Mucosa of rectum (tissue), 2 donors: ENCODE data around the gene TCL1B.
"Not testable (repeated sequence)": the region's sequence is repeated elsewhere in the genome, so short reads cannot be mapped to it uniquely, and the experiment has no call there.

Source experiments
- H3K27ac ChIP-seq, 2 donors: one replicate each; pipeline ENCODE4 v1.7.0; 2013; ENCODE audit warnings: inconsistent platforms in 2 of 2, low read depth in 2 of 2, low read length in 2 of 2
- H3K27me3 ChIP-seq, 2 donors: one replicate each; pipeline ENCODE4 v1.7.0; 2013; ENCODE audit warnings: low read length in 2 of 2; ENCODE audit not compliant: control insufficient read depth in 2 of 2, insufficient read depth in 2 of 2
- H3K36me3 ChIP-seq, 2 donors: one replicate each; pipeline ENCODE4 v1.7.0; 2013; ENCODE audit warnings: low read length in 2 of 2; ENCODE audit not compliant: control insufficient read depth in 2 of 2, insufficient read depth in 2 of 2
- H3K4me1 ChIP-seq, 2 donors: one replicate each; pipeline ENCODE4 v1.7.0; 2013; ENCODE audit warnings: low read length in 2 of 2, mild to moderate bottlenecking in 1 of 2; ENCODE audit not compliant: control insufficient read depth in 2 of 2, insufficient read depth in 2 of 2
- H3K4me3 ChIP-seq, 2 donors: one replicate each; pipeline ENCODE4 v1.7.0; 2013; ENCODE audit warnings: low read length in 2 of 2
- H3K9ac ChIP-seq, 2 donors: one replicate each; pipeline ENCODE4 v1.7.0; 2013; ENCODE audit warnings: low read length in 2 of 2, low read depth in 1 of 2, mild to moderate bottlenecking in 1 of 2
- H3K9me3 ChIP-seq, 2 donors: one replicate each; pipeline ENCODE4 v1.7.0; 2013; ENCODE audit warnings: low read length in 2 of 2; ENCODE audit not compliant: control insufficient read depth in 2 of 2
- donor health status: healthy.
- donor health status: Normal muscosa, but diverticular disease.

The TCL1B gene

GRCh38 chr14:95665530-95665929 is 20.7 kb upstream of the TCL1B start:
- not testable (repeated sequence) for H3K9me3 ChIP-seq, H3K9ac ChIP-seq, H3K27ac ChIP-seq, H3K4me1 ChIP-seq, H3K4me3 ChIP-seq, H3K36me3 ChIP-seq, H3K27me3 ChIP-seq

GRCh38 chr14:95666450-95666849 is 19.8 kb upstream of the TCL1B start:
- Histone ChIP-seq H3K9me3 (no peaks in the 10 kb centered on the region), H3K36me3 (no peaks in the 10 kb centered on the region), H3K9ac (no peak overlapping the region), H3K27ac (no peak overlapping the region), H3K27me3 (peaks cover 0 to 2% of the 10 kb centered on the region in 2 donors), H3K4me1 (no peaks in the 10 kb centered on the region), H3K4me3 (no peak overlapping the region)

- no peaks in the 10 kb centered on the region for H3K36me3 ChIP-seq
- no peaks in the 10 kb centered on the region for H3K4me1 ChIP-seq
- H3K9ac ChIP-seq = no peak overlapping the region
- H3K27ac ChIP-seq = no peak overlapping the region
- H3K9me3 ChIP-seq = no peaks in the 10 kb centered on the region
- H3K4me3 ChIP-seq = no peak overlapping the region
- peaks cover 0 to 2% of the 10 kb centered on the region in 2 donors for H3K27me3 ChIP-seq
Measured at GRCh38 chr14:95667249-95667693, 19.0 kb upstream of the TCL1B start.

- Histone ChIP-seq H3K9me3 (no peaks in the 10 kb centered on the region), H3K9ac (no peak overlapping the region), H3K36me3 (no peaks in the 10 kb centered on the region), H3K4me1 (no peaks in the 10 kb centered on the region), H3K4me3 (no peak overlapping the region), H3K27ac (no peak overlapping the region), H3K27me3 (peaks cover 0 to 2% of the 10 kb centered on the region in 2 donors)
Measured at GRCh38 chr14:95668235-95668772, 17.9 kb upstream of the TCL1B start.

- H3K36me3 ChIP-seq = no peaks in the 10 kb centered on the region
- no peaks in the 10 kb centered on the region for H3K9me3 ChIP-seq
- H3K4me1 ChIP-seq = no peaks in the 10 kb centered on the region
- H3K9ac ChIP-seq = no peak overlapping the region
- H3K27ac ChIP-seq = no peak overlapping the region
- peaks cover 0 to 4% of the 10 kb centered on the region in 2 donors for H3K27me3 ChIP-seq
- H3K4me3 ChIP-seq = no peak overlapping the region
Measured at GRCh38 chr14:95674613-95675012, 11.6 kb upstream of the TCL1B start.

GRCh38 chr14:95675486-95675885 is 10.7 kb upstream of the TCL1B start:
- Histone ChIP-seq H3K36me3 (no peaks in the 10 kb centered on the region), H3K9ac (no peak overlapping the region), H3K4me3 (no peak overlapping the region), H3K9me3 (no peaks in the 10 kb centered on the region), H3K27ac (no peak overlapping the region), H3K4me1 (no peaks in the 10 kb centered on the region), H3K27me3 (peaks cover 0 to 4% of the 10 kb centered on the region in 2 donors)

GRCh38 chr14:95677179-95677835 is 8.9 kb upstream of the TCL1B start:
- no peaks in the 10 kb centered on the region for H3K4me1 ChIP-seq
- peaks cover 0 to 4% of the 10 kb centered on the region in 2 donors for H3K27me3 ChIP-seq
- no peaks in the 10 kb centered on the region for H3K9me3 ChIP-seq
- no peak overlapping the region for H3K9ac ChIP-seq
- H3K36me3 ChIP-seq = no peaks in the 10 kb centered on the region
- H3K27ac ChIP-seq = no peak overlapping the region
- no peak overlapping the region for H3K4me3 ChIP-seq

GRCh38 chr14:95679148-95679815 is 6.9 kb upstream of the TCL1B start:
- Histone ChIP-seq H3K27ac (no peak overlapping the region), H3K4me3 (no peak overlapping the region), H3K27me3 (peaks cover 0 to 2% of the 10 kb centered on the region in 2 donors), H3K9ac (no peak overlapping the region), H3K4me1 (no peaks in the 10 kb centered on the region), H3K9me3 (no peaks in the 10 kb centered on the region), H3K36me3 (no peaks in the 10 kb centered on the region)

GRCh38 chr14:95679998-95680735 is 6.1 kb upstream of the TCL1B start:
- no peak overlapping the region for H3K27ac ChIP-seq
- H3K4me3 ChIP-seq = no peak overlapping the region
- H3K9me3 ChIP-seq = no peaks in the 10 kb centered on the region
- H3K4me1 ChIP-seq = no peaks in the 10 kb centered on the region
- H3K27me3 ChIP-seq = peaks cover 0 to 2% of the 10 kb centered on the region in 2 donors
- no peaks in the 10 kb centered on the region for H3K36me3 ChIP-seq
- H3K9ac ChIP-seq = no peak overlapping the region

GRCh38 chr14:95681153-95681552 is 5.1 kb upstream of the TCL1B start:
- peaks cover 0 to 2% of the 10 kb centered on the region in 2 donors for H3K27me3 ChIP-seq
- no peaks in the 10 kb centered on the region for H3K4me1 ChIP-seq
- no peak overlapping the region for H3K9ac ChIP-seq
- no peak overlapping the region for H3K27ac ChIP-seq
- no peak overlapping the region for H3K4me3 ChIP-seq
- H3K36me3 ChIP-seq = no peaks in the 10 kb centered on the region
- H3K9me3 ChIP-seq = no peaks in the 10 kb centered on the region
